Caco-2 (cell line): ENCODE measurements around the gene TMPRSS3. TPM values are rescaled to one million over a fixed set of nuclear protein-coding genes. Genes with fewer than 3 reads are reported as not detected.

ENCODE experiments used
- BruUV-seq: library from RNA; stranded (reverse); fragments of 400-500 nt; replicated peaks from 2 replicates; lab custom pipeline; 2021; lab: Mats Ljungman, UMichigan
- CTCF ChIA-PET: fragments of 300-600 bp; sonication (Branson Sonifier 250); formaldehyde crosslinking; loops from one replicate; lab custom pipeline; 2022; ENCODE audit warnings: antibody characterized with exemption; lab: Charles Lee
- POLR2A ChIA-PET: fragments of 300-600 bp; sonication (Branson Sonifier 250); formaldehyde crosslinking; loops from one replicate; lab custom pipeline; 2022; ENCODE audit warnings: antibody characterized with exemption; lab: Charles Lee
- DNase-seq, 2 experiments: peaks; one replicate each; pipeline versions ENCODE4 v3.0.0 to v3.0.0-alpha.2; 2020 to 2022
- H3K27me3 ChIP-seq: replicated peaks from 2 replicates; pipeline ENCODE4 v1.6.0; 2011; ENCODE audit warnings: low read length; ENCODE audit not compliant: control insufficient read depth, insufficient read depth
- H3K36me3 ChIP-seq: 2 replicates; pipeline ENCODE4 v1.5.1; 2011; ENCODE audit warnings: low read length; ENCODE audit not compliant: control insufficient read depth, insufficient read depth
- H3K4me1 ChIP-seq: fragments of 250-450 bp; sonication (Bioruptor Pico); 2 replicates; pipeline ENCODE4 v1.5.1; 2020; ENCODE audit warnings: mild to moderate bottlenecking
- H3K4me3 ChIP-seq: 2 replicates; pipeline ENCODE4 v1.5.1; 2011; ENCODE audit warnings: low read depth, mild to moderate bottlenecking, control low read depth, low read length
- H3K9me3 ChIP-seq: fragments of 250-450 bp; sonication (Bioruptor Pico); 2 replicates; pipeline ENCODE4 v1.5.1; 2020; ENCODE audit warnings: mild to moderate bottlenecking, moderate library complexity
- H3K27ac Mint-ChIP-seq: one replicate; pipeline ENCODE4 v1.8.0; 2022; ENCODE audit warnings: mixed read lengths; ENCODE audit not compliant: unreplicated experiment
- H3K27me3 Mint-ChIP-seq: one replicate; pipeline ENCODE4 v1.8.0; 2022; ENCODE audit warnings: mixed read lengths; ENCODE audit not compliant: insufficient read depth, unreplicated experiment
- H3K36me3 Mint-ChIP-seq: one replicate; pipeline ENCODE4 v1.8.0; 2022; ENCODE audit warnings: mild to moderate bottlenecking, mixed read lengths; ENCODE audit not compliant: insufficient read depth, unreplicated experiment
- H3K4me1 Mint-ChIP-seq: one replicate; pipeline ENCODE4 v1.8.0; 2022; ENCODE audit warnings: low read depth, mixed read lengths; ENCODE audit not compliant: unreplicated experiment
- H3K4me3 Mint-ChIP-seq: one replicate; pipeline ENCODE4 v1.8.0; 2022; ENCODE audit warnings: mild to moderate bottlenecking, moderate library complexity, mixed read lengths; ENCODE audit not compliant: unreplicated experiment
- H3K9me3 Mint-ChIP-seq: one replicate; pipeline ENCODE4 v1.8.0; 2022; ENCODE audit warnings: mixed read lengths; ENCODE audit not compliant: unreplicated experiment
- CTCF ChIP-seq, 2 experiments: fragments of 200-600 bp in 1 of 2; IDR thresholded peaks; 1 replicate in 1 of 2; 2 replicates in 1 of 2; pipeline versions ENCODE4 v1.5.1 to v1.8.0; 2011 to 2022; ENCODE audit warnings: antibody characterized with exemption in 1 of 2, control low read depth in 1 of 2, inconsistent platforms in 1 of 2, low read depth in 1 of 2, low read length in 1 of 2, mild to moderate bottlenecking in 1 of 2, moderate library complexity in 1 of 2; ENCODE audit not compliant: insufficient read depth in 1 of 2, severe bottlenecking in 1 of 2, unreplicated experiment in 1 of 2
- intact Hi-C: fragments of 100-400 bp; cut with micrococcal nuclease; formaldehyde crosslinking; loops from one replicate; pipeline ENCODE4 v1.10.0; 2022; ENCODE audit not compliant: unreplicated experiment
- total RNA-seq: library from RNA; stranded (reverse); gene quantifications from 2 replicates; pipeline ENCODE4 v1.2.3, GENCODE V29; 2022

Gene TMPRSS3
- total RNA-seq, 1 experiment from 2014 or later = not detected

- ChIA-PET CTCF (no interaction called here), POLR2A (no interaction called here)
- Mint-ChIP-seq H3K27me3 (no peaks in the 10 kb centered on the region), H3K4me1 (peaks cover 13% of the 10 kb centered on the region), H3K9me3 (no peaks in the 10 kb centered on the region), H3K36me3 (peaks cover 4% of the 10 kb centered on the region), H3K27ac (no peak overlapping the region), H3K4me3 (no peak overlapping the region)
- peaks cover 8% of the 10 kb centered on the region for H3K4me1 ChIP-seq
- no peaks in the 10 kb centered on the region for H3K36me3 ChIP-seq
- TF ChIP-seq CTCF (IDR thresholded peaks at IDR 0.05; ENCODE audit: insufficient read depth in 1 of 2, low read depth in 1 of 2, low read length in 1 of 2, severe bottlenecking in 1 of 2, unreplicated experiment in 1 of 2) = no peak
- H3K4me3 ChIP-seq = no peak overlapping the region
- H3K9me3 ChIP-seq = no peaks in the 10 kb centered on the region; the same call in 1 of the 2 replicates
- BruUV-seq = no TSS peak
- no peak for DNase-seq
- no peaks in the 10 kb centered on the region for H3K27me3 ChIP-seq
- intact Hi-C loops = no loop called here
Observed at GRCh38 chr21:42383331-42383730, 12.5 kb downstream of the TMPRSS3 start.

GRCh38 chr21:42382915-42383314 lies 12.9 kb downstream of the TMPRSS3 start:
- H3K27me3 ChIP-seq = no peaks in the 10 kb centered on the region
- DNase-seq = no peak
- Mint-ChIP-seq H3K4me3 (no peak overlapping the region), H3K27ac (no peak overlapping the region), H3K36me3 (peaks cover 4% of the 10 kb centered on the region), H3K4me1 (peaks cover 13% of the 10 kb centered on the region), H3K9me3 (no peaks in the 10 kb centered on the region), H3K27me3 (no peaks in the 10 kb centered on the region)
- no peaks in the 10 kb centered on the region for H3K36me3 ChIP-seq
- H3K4me1 ChIP-seq = peaks cover 8% of the 10 kb centered on the region
- ChIA-PET POLR2A (no interaction called here), CTCF (interaction anchor here (0.6 kb wide), 1 partner anchor 18 kb away, joined by 3 read pairs; no protein-coding TSS in a partner anchor)
- no TSS peak for BruUV-seq
- intact Hi-C loops = no loop called here
- no peak for TF ChIP-seq CTCF (IDR thresholded peaks at IDR 0.05; ENCODE audit: insufficient read depth in 1 of 2, low read depth in 1 of 2, low read length in 1 of 2, severe bottlenecking in 1 of 2, unreplicated experiment in 1 of 2)
- H3K9me3 ChIP-seq = no peaks in the 10 kb centered on the region; the same call in 1 of the 2 replicates
- H3K4me3 ChIP-seq = no peak overlapping the region

- peaks cover 16% of the 10 kb centered on the region for H3K4me1 Mint-ChIP-seq
- peak; percentile 63 to 64 for DNase-seq
- peak; percentile 77 to 94 for TF ChIP-seq CTCF (IDR thresholded peaks at IDR 0.05; ENCODE audit: insufficient read depth in 1 of 2, low read depth in 1 of 2, low read length in 1 of 2, severe bottlenecking in 1 of 2, unreplicated experiment in 1 of 2)
- ChIA-PET POLR2A (no interaction called here), CTCF (interaction anchor here (0.6 to 1.8 kb wide), 15 partner anchors 14 to 241 kb away, joined by 3 to 15 read pairs (median 4); partner anchors contain the start of gene TFF3)
- Histone ChIP-seq H3K27me3 (no peaks in the 10 kb centered on the region), H3K9me3 (no peaks in the 10 kb centered on the region; the same call in 1 of the 2 replicates), H3K36me3 (no peaks in the 10 kb centered on the region), H3K4me1 (peaks cover 8% of the 10 kb centered on the region), H3K4me3 (no peak overlapping the region)
- intact Hi-C loops = loop anchor here (1.0 kb wide), 3 partner anchors 43 to 236 kb away; no protein-coding TSS in a partner anchor
- H3K27ac Mint-ChIP-seq = no peak overlapping the region
- no peaks in the 10 kb centered on the region for H3K27me3 Mint-ChIP-seq
- H3K9me3 Mint-ChIP-seq = no peaks in the 10 kb centered on the region
- H3K4me3 Mint-ChIP-seq = no peak overlapping the region
- BruUV-seq = no TSS peak
- H3K36me3 Mint-ChIP-seq = no peaks in the 10 kb centered on the region
Observed at GRCh38 chr21:42381347-42381984, 14.4 kb downstream of the TMPRSS3 start.
